ENCODE data around the gene AGO4.

- TF ChIP-seq, protein P1, sequence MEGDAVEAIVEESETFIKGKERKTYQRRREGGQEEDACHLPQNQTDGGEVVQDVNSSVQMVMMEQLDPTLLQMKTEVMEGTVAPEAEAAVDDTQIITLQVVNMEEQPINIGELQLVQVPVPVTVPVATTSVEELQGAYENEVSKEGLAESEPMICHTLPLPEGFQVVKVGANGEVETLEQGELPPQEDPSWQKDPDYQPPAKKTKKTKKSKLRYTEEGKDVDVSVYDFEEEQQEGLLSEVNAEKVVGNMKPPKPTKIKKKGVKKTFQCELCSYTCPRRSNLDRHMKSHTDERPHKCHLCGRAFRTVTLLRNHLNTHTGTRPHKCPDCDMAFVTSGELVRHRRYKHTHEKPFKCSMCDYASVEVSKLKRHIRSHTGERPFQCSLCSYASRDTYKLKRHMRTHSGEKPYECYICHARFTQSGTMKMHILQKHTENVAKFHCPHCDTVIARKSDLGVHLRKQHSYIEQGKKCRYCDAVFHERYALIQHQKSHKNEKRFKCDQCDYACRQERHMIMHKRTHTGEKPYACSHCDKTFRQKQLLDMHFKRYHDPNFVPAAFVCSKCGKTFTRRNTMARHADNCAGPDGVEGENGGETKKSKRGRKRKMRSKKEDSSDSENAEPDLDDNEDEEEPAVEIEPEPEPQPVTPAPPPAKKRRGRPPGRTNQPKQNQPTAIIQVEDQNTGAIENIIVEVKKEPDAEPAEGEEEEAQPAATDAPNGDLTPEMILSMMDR (conservative IDR thresholded peaks at IDR 0.05 in 1 of 2, IDR thresholded peaks at IDR 0.05 in 1 of 2; ENCODE audit: extremely low read depth in 1 of 2, insufficient read depth in 1 of 2, low read depth in 1 of 2, low read length in 2 of 2): no peak
- no peak for TF ChIP-seq EZH2 (IDR thresholded peaks at IDR 0.05; ENCODE audit: borderline replicate concordance, low read length)
These were observed 30.7 kb upstream of the AGO4 start for GRCh38 chr1:35777109-35777508.

Measured in mammary epithelial cell (primary cell).